ENCODE measurements around the gene COG8. TPM values are rescaled to one million over a fixed set of nuclear protein-coding genes. Genes with fewer than 3 reads are reported as not detected.

Gene COG8
- total and polyA plus RNA-seq, 10 of the 15 experiments (the other 5 are each of a cell fraction or from before 2014, with no cell fraction given), result 2.8 to 39.6 (median 23.8) TPM

GRCh38 chr16:69345923-69346322 lies 6.6 kb upstream of the COG8 start (continued):
- TF ChIP-seq MEF2B (IDR thresholded peaks at IDR 0.05; ENCODE audit: partially characterized antibody, poor library complexity, severe bottlenecking), result no peak
- TF ChIP-seq IKZF2 (IDR thresholded peaks at IDR 0.05), result peak; percentile 44 to 48; a peak in 2 of 4 replicates
- no peak for TF ChIP-seq JUNB (IDR thresholded peaks at IDR 0.05)
- no peak for TF ChIP-seq E4F1 (IDR thresholded peaks at IDR 0.05; ENCODE audit: borderline replicate concordance, partially characterized antibody)
- no peak for TF ChIP-seq ZSCAN29 (IDR thresholded peaks at IDR 0.05)
- TF ChIP-seq ATF7 (IDR thresholded peaks at IDR 0.05; ENCODE audit: low read depth), result no peak
- TF ChIP-seq HDGF (IDR thresholded peaks at IDR 0.05), result no peak
- TF ChIP-seq MAX (IDR thresholded peaks at IDR 0.05; ENCODE audit: low read depth, low read length), result no peak
- TF ChIP-seq PKNOX1 (IDR thresholded peaks at IDR 0.05), result no peak
- peak; percentile 75 for TF ChIP-seq MTA2 (IDR thresholded peaks at IDR 0.05; ENCODE audit: low read depth)
- TF ChIP-seq ASH2L (IDR thresholded peaks at IDR 0.05; ENCODE audit: borderline replicate concordance, low read depth), result no peak
- no peak for TF ChIP-seq FOS (IDR thresholded peaks at IDR 0.05; ENCODE audit: borderline replicate concordance, extremely low read depth, insufficient read length)
- no peak for TF ChIP-seq BACH1 (IDR thresholded peaks at IDR 0.05; ENCODE audit: borderline replicate concordance)
- 0 out of 2 replicates have a peak, but pooled peaks have one; percentile 26 for TF ChIP-seq IKZF1 (conservative IDR thresholded peaks at IDR 0.05)
- no peak for TF ChIP-seq MLLT1 (IDR thresholded peaks at IDR 0.05)
- TF ChIP-seq KLF5 (IDR thresholded peaks at IDR 0.05; ENCODE audit: partially characterized antibody), result no peak
- no peak for TF ChIP-seq MXI1 (IDR thresholded peaks at IDR 0.05; ENCODE audit: low read depth, low read length)
- no peak for TF ChIP-seq POLR2AphosphoS2 (IDR thresholded peaks at IDR 0.05; ENCODE audit: low read depth, low read length)
- TF ChIP-seq TAF1 (IDR thresholded peaks at IDR 0.05; ENCODE audit: borderline replicate concordance, low read depth, low read length), result no peak
- TF ChIP-seq SRF (IDR thresholded peaks at IDR 0.05; ENCODE audit: low read depth in 2 of 2, low read length in 2 of 2), result no peak
- no peak for TF ChIP-seq CBFB (IDR thresholded peaks at IDR 0.05; ENCODE audit: low read depth)
- no peak for TF ChIP-seq ZBTB33 (IDR thresholded peaks at IDR 0.05)
- no peak for TF ChIP-seq LARP7 (IDR thresholded peaks at IDR 0.05)
